Endodermal cell (in vitro differentiated cells): ENCODE measurements around the gene NABP2. TPM values are rescaled to one million over a fixed set of nuclear protein-coding genes. Genes with fewer than 3 reads are reported as not detected.
A peak's percentile ranks its signal among the peaks of the same experiment; 100 is the strongest.

Source experiments
- DNase-seq: peaks from one replicate; pipeline ENCODE4 v3.0.0-alpha.2; 2017
- H3K27ac ChIP-seq: 2 replicates; pipeline ENCODE4 v1.5.1; 2013; ENCODE audit warnings: mild to moderate bottlenecking, low read depth, low read length, moderate library complexity
- H3K27me3 ChIP-seq: 2 replicates; pipeline ENCODE4 v1.6.1; 2013; ENCODE audit warnings: mild to moderate bottlenecking, low read length, moderate library complexity; ENCODE audit not compliant: insufficient read depth, control insufficient read depth, poor library complexity, severe bottlenecking
- H3K36me3 ChIP-seq: 2 replicates; pipeline ENCODE4 v1.7.0; 2013; ENCODE audit warnings: mild to moderate bottlenecking, low read length, moderate library complexity; ENCODE audit not compliant: control insufficient read depth, insufficient read depth
- H3K4me1 ChIP-seq: one replicate; pipeline ENCODE4 v1.7.0; 2013; ENCODE audit warnings: low read length; ENCODE audit not compliant: control insufficient read depth, insufficient read depth
- H3K4me3 ChIP-seq: 2 replicates; pipeline ENCODE4 v1.5.1; 2013; ENCODE audit warnings: mild to moderate bottlenecking, low read length, moderate library complexity
- H3K9ac ChIP-seq: 2 replicates; pipeline ENCODE4 v1.6.1; 2013; ENCODE audit warnings: mild to moderate bottlenecking, low read length, moderate library complexity; ENCODE audit not compliant: poor library complexity, severe bottlenecking; ENCODE audit errors: extremely low read depth
- H3K9me3 ChIP-seq: 2 replicates; pipeline ENCODE4 v1.6.1; 2013; ENCODE audit warnings: mild to moderate bottlenecking, low read length, moderate library complexity; ENCODE audit not compliant: control insufficient read depth
- H3K27ac Mint-ChIP-seq: 2 replicates; pipeline ENCODE4 v1.8.0; 2020; ENCODE audit warnings: mixed read lengths
- H3K27me3 Mint-ChIP-seq: 2 replicates; pipeline ENCODE4 v1.8.0; 2021; ENCODE audit warnings: mild to moderate bottlenecking, mixed read lengths; ENCODE audit not compliant: insufficient read depth
- H3K36me3 Mint-ChIP-seq: 2 replicates; pipeline ENCODE4 v1.8.0; 2020; ENCODE audit warnings: low read depth, mixed read lengths
- H3K4me1 Mint-ChIP-seq: 2 replicates; pipeline ENCODE4 v1.8.0; 2020; ENCODE audit warnings: mixed read lengths
- H3K4me3 Mint-ChIP-seq: 2 replicates; pipeline ENCODE4 v1.8.0; 2020; ENCODE audit warnings: mild to moderate bottlenecking, moderate library complexity, mixed read lengths
- H3K9me3 Mint-ChIP-seq: 2 replicates; pipeline ENCODE4 v1.8.0; 2020; ENCODE audit warnings: mild to moderate bottlenecking, mixed read lengths
- CTCF ChIP-seq: fragments of 200-600 bp; sonication (generic); conservative IDR thresholded peaks from 2 replicates; pipeline ENCODE4 v1.5.0; 2021; ENCODE audit warnings: antibody characterized with exemption, mild to moderate bottlenecking
- WGBS, 2 experiments: methylation state at CpG; one replicate each; pipeline versions ENCODE4 v1.1.5 to v1.1.7; 2013; ENCODE audit warnings: missing lambda C conversion rate in 2 of 2, mixed read lengths in 1 of 2; ENCODE audit not compliant: insufficient coverage in 1 of 2, insufficient read length in 1 of 2; 5-methylcytosine and 5-hydroxymethylcytosine counted together
- total RNA-seq, 2 donors: library from RNA; stranded (reverse); fragmentation: NEBNext Ultra II Directional in 1 of 2; extraction: Animal tissue kit (Norgen Biotek cat#: 25700) in 1 of 2; gene quantifications; 2 replicates in 1 of 2; 3 replicates in 1 of 2; pipeline ENCODE4 v1.2.1, GENCODE V29; 2021

NABP2 gene
- total RNA-seq, 2 donors from 2014 or later = 27.0 to 35.1 TPM

DNA sequence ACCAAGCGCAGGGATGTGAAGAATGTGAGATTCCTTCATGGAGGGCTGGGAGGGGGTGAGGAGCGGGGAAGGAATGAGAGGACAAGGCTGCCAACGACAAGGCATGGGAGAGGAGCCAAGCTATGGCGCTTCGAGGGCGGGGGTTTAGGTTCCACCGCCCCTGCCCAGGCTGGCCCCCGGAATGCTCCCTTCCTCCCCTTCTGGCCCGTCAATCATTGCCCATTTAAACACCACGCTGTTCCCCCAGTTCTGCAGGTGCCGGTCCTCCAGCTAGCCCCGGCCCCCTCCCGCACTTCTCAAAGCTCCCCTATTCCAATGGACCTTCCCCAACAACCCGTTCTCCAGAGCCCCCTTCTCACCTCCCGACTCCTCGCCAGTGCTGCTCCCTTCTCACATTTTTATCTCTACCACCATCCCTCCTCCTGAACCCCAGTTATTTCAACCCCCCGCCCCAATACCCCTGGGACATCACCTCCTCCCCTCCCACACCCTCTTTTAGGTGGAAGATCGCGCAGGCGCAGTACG lies 2.8 kb upstream of the NABP2 start:
- peak overlapping the region; percentile 96 for H3K27ac Mint-ChIP-seq
- 0% methylated on average over 9 to 21 of the region's 21 CpGs for WGBS, 2 experiments

DNA sequence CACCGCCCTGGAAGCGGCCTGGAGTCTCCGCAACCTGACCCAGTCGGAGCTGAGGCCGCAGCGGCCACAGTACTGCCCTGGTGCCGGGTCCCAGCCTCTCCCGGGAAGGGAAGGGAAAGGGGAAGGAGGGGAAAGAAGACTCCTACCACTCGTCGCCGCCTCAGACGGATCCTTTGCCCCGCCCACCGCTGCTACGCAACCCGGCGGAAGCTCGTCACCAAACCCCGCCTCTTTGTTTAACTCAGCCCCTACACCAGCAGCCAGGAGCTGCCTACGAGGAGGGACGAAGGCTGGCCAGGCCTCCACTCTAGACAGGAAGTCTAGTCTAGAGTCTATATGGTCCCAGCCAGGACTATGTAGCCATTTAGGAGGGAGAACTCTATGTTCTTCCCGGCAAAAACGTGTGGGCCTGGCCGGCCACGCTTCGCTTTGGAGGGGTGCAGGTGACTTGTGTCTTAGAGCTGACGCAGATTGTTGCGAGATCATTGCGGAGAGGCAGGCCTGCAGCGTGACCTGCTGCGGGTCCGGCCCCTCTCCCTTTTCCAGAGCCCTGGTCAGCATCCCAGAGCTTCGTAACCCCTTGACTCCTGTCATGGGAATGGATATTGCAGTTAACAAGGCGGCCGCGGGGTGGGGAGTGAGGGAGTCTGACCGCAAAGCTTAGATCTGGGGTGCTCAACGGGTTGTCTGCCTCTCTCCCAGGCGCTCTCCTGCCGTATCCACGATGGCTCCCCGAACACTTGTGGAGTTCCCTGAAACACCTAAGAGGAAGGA lies 2.2 kb upstream of the NABP2 start, which contains the start of gene RNF41:
Gene RNF41, minus strand, starts transcription at position 166 of the 774 bp plus-strand sequence. CDS start 7,875 bp downstream, outside the sequence.
- H3K27me3 ChIP-seq = no peaks in the 10 kb centered on the region
- 15 to 54% methylated on average over 22 to 42 of the region's 42 CpGs for WGBS, 2 experiments

More for the DNA sequence above, 2.8 kb upstream of the NABP2 start:
- Mint-ChIP-seq H3K9me3 (peaks cover 2% of the 10 kb centered on the region), H3K4me3 (peak overlapping the region; percentile 99), H3K27me3 (no peaks in the 10 kb centered on the region), H3K4me1 (peaks cover 26% of the 10 kb centered on the region), H3K36me3 (peaks cover 18% of the 10 kb centered on the region)
- TF ChIP-seq CTCF = no peak
- DNase-seq = peak; percentile 89
- peaks cover 5% of the 10 kb centered on the region for H3K4me1 ChIP-seq
- peaks cover 12% of the 10 kb centered on the region for H3K36me3 ChIP-seq
- H3K9ac ChIP-seq = peak overlapping the region; percentile 93
- peak overlapping the region; percentile 100 for H3K4me3 ChIP-seq
- H3K27ac ChIP-seq = peak overlapping the region; percentile 93
- no peaks in the 10 kb centered on the region for H3K27me3 ChIP-seq
- H3K9me3 ChIP-seq = no peaks in the 10 kb centered on the region

GRCh38 chr12:56222531-56222895 lies 1.6 kb upstream of the NABP2 start:
- Histone ChIP-seq H3K4me3 (peak overlapping the region; percentile 100), H3K4me1 (peaks cover 5% of the 10 kb centered on the region), H3K36me3 (peaks cover 9% of the 10 kb centered on the region), H3K27ac (peak overlapping the region; percentile 93), H3K9ac (peak overlapping the region; percentile 93), H3K9me3 (no peaks in the 10 kb centered on the region), H3K27me3 (no peaks in the 10 kb centered on the region)
- Mint-ChIP-seq H3K4me3 (peak overlapping the region; percentile 99), H3K27me3 (no peaks in the 10 kb centered on the region), H3K27ac (peak overlapping the region; percentile 96), H3K9me3 (peaks cover 1% of the 10 kb centered on the region), H3K36me3 (peaks cover 9% of the 10 kb centered on the region), H3K4me1 (peaks cover 26% of the 10 kb centered on the region)
- peak; percentile 4 for TF ChIP-seq CTCF
- DNase-seq = no peak
- WGBS, 2 experiments = 85% methylated on average over 3 of the region's 4 CpGs; no CpG with 5 or more reads in 1 of the 2 experiments

More for the DNA sequence above, 2.2 kb upstream of the NABP2 start, which contains the start of gene RNF41:
- no peaks in the 10 kb centered on the region for H3K9me3 ChIP-seq
- peaks cover 8% of the 10 kb centered on the region for H3K36me3 ChIP-seq
- Mint-ChIP-seq H3K27ac (peak within 1 kb of the TSS; percentile 96), H3K4me3 (peak within 1 kb of the TSS; percentile 99), H3K27me3 (no peaks in the 10 kb centered on the region), H3K36me3 (peaks cover 14% of the 10 kb centered on the region), H3K4me1 (peaks cover 26% of the 10 kb centered on the region), H3K9me3 (peaks cover 2% of the 10 kb centered on the region)
- peak; percentile 100 for DNase-seq
- H3K4me3 ChIP-seq = peak within 1 kb of the TSS; percentile 100
- TF ChIP-seq CTCF = peak; percentile 28
- peaks cover 5% of the 10 kb centered on the region for H3K4me1 ChIP-seq
- peak within 1 kb of the TSS; percentile 93 for H3K9ac ChIP-seq
- peak within 1 kb of the TSS; percentile 93 for H3K27ac ChIP-seq
